ENCODE results near the gene IRX4.

Gene IRX4

GRCh38 chr5:1923766-1924165, 41.0 kb upstream of the IRX4 start:
- Histone ChIP-seq H3K79me2 (no peaks in the 10 kb centered on the region), H2AFZ (no peak overlapping the region), H3K4me2 (ENCODE audit: low read length) (no peak overlapping the region), H3K27me3 (ENCODE audit: control insufficient read depth, insufficient read depth, low read length) (no peaks in the 10 kb centered on the region), H3K36me3 (ENCODE audit: control insufficient read depth, insufficient read depth, low read length) (no peaks in the 10 kb centered on the region), H3K9ac (no peak overlapping the region), H3K9me3 (ENCODE audit: control insufficient read depth, low read length) (no peaks in the 10 kb centered on the region), H3K27ac (no peak overlapping the region), H3K4me1 (no peaks in the 10 kb centered on the region), H3K4me3 (ENCODE audit: low read depth, low read length) (no peak overlapping the region)
- no peak for TF ChIP-seq CTCF (IDR thresholded peaks at IDR 0.05)

- H3K36me3 ChIP-seq (ENCODE audit: control insufficient read depth, insufficient read depth, low read length): no peaks in the 10 kb centered on the region
- H3K79me2 ChIP-seq: no peaks in the 10 kb centered on the region
- H3K4me1 ChIP-seq: no peaks in the 10 kb centered on the region
- TF ChIP-seq CTCF (IDR thresholded peaks at IDR 0.05): no peak
- no peak overlapping the region for H2AFZ ChIP-seq
- no peaks in the 10 kb centered on the region for H3K9me3 ChIP-seq (ENCODE audit: control insufficient read depth, low read length)
- no peak overlapping the region for H3K4me3 ChIP-seq (ENCODE audit: low read depth, low read length)
- H3K9ac ChIP-seq: no peak overlapping the region
- no peak overlapping the region for H3K27ac ChIP-seq
- no peaks in the 10 kb centered on the region for H3K27me3 ChIP-seq (ENCODE audit: control insufficient read depth, insufficient read depth, low read length)
- H3K4me2 ChIP-seq (ENCODE audit: low read length): no peak overlapping the region
Measured at GRCh38 chr5:1923341-1923740, 40.6 kb upstream of the IRX4 start.

GRCh38 chr5:1921711-1922110, 39.0 kb upstream of the IRX4 start:
- no peaks in the 10 kb centered on the region for H3K36me3 ChIP-seq (ENCODE audit: control insufficient read depth, insufficient read depth, low read length)
- H3K4me2 ChIP-seq (ENCODE audit: low read length): no peak overlapping the region
- H3K4me3 ChIP-seq (ENCODE audit: low read depth, low read length): no peak overlapping the region
- no peaks in the 10 kb centered on the region for H3K79me2 ChIP-seq
- H3K27me3 ChIP-seq (ENCODE audit: control insufficient read depth, insufficient read depth, low read length): no peaks in the 10 kb centered on the region
- no peak for TF ChIP-seq CTCF (IDR thresholded peaks at IDR 0.05)
- no peaks in the 10 kb centered on the region for H3K4me1 ChIP-seq
- H3K9ac ChIP-seq: no peak overlapping the region
- H3K9me3 ChIP-seq (ENCODE audit: control insufficient read depth, low read length): no peaks in the 10 kb centered on the region
- H3K27ac ChIP-seq: no peak overlapping the region
- H2AFZ ChIP-seq: no peak overlapping the region

- TF ChIP-seq CTCF (IDR thresholded peaks at IDR 0.05): no peak
- Histone ChIP-seq H3K27ac (no peak overlapping the region), H3K36me3 (ENCODE audit: control insufficient read depth, insufficient read depth, low read length) (no peaks in the 10 kb centered on the region), H3K4me2 (ENCODE audit: low read length) (no peak overlapping the region), H3K9me3 (ENCODE audit: control insufficient read depth, low read length) (no peaks in the 10 kb centered on the region), H2AFZ (no peak overlapping the region), H3K27me3 (ENCODE audit: control insufficient read depth, insufficient read depth, low read length) (no peaks in the 10 kb centered on the region), H3K79me2 (no peaks in the 10 kb centered on the region), H3K4me1 (no peaks in the 10 kb centered on the region), H3K9ac (no peak overlapping the region), H3K4me3 (ENCODE audit: low read depth, low read length) (no peak overlapping the region)
Measured at GRCh38 chr5:1919750-1920149, 37.0 kb upstream of the IRX4 start.

- H3K4me2 ChIP-seq (ENCODE audit: low read length): no peak overlapping the region
- H3K79me2 ChIP-seq: no peaks in the 10 kb centered on the region
- no peak overlapping the region for H2AFZ ChIP-seq
- no peaks in the 10 kb centered on the region for H3K27me3 ChIP-seq (ENCODE audit: control insufficient read depth, insufficient read depth, low read length)
- H3K4me1 ChIP-seq: no peaks in the 10 kb centered on the region
- TF ChIP-seq CTCF (IDR thresholded peaks at IDR 0.05): no peak
- H3K36me3 ChIP-seq (ENCODE audit: control insufficient read depth, insufficient read depth, low read length): no peaks in the 10 kb centered on the region
- H3K27ac ChIP-seq: no peak overlapping the region
- H3K9ac ChIP-seq: no peak overlapping the region
- H3K9me3 ChIP-seq (ENCODE audit: control insufficient read depth, low read length): no peaks in the 10 kb centered on the region
- H3K4me3 ChIP-seq (ENCODE audit: low read depth, low read length): no peak overlapping the region
Measured at GRCh38 chr5:1919209-1919566, 36.5 kb upstream of the IRX4 start.
